DMS 273 treated with DMSO at 0.1 percent for 48 hours (cell line): ENCODE results near the gene KHDRBS2.

ENCODE experiments used
- DNase-seq: peaks from one replicate; lab custom pipeline; 2025; lab: John Stamatoyannopoulos, UW

Gene KHDRBS2

DNA sequence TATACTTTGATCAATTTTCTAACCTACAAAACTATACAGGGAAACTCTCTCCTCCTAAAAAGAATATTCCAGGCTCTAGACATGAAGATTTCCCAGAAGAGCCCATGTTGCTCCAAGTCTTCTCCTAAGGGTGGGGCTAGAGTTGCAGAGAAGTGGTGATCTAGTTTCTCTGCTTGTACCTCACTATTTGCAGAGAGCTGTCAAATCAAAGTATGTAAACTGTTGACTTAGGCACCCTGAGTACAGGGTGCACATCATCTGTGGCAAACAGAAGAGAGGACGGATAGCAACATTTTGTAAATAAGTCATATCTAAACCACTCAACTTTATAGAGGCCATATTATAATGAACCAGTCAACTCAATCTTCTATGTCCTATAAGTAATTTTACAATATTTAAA lies 250.1 kb downstream of the KHDRBS2 start:
- no peak for DNase-seq

DNA sequence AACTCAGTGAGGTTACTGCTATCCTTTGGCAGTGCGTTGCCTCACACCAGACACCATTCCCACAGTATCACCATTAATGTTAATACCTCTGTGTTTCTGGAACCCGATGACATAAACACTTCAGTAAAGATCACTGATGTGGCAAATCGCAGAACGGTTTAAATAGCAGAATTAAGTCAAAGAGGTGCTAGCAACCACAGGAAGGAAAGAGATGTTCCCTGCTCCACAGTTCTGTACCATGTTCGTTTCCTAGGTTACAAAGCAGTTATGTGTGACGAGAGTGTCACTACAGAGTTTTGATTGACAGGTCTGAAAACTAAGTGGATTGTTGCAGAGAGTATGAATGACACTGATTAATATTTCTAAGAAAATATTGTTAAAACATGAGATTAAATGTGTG lies 272.3 kb downstream of the KHDRBS2 start:
- DNase-seq: no peak

DNA sequence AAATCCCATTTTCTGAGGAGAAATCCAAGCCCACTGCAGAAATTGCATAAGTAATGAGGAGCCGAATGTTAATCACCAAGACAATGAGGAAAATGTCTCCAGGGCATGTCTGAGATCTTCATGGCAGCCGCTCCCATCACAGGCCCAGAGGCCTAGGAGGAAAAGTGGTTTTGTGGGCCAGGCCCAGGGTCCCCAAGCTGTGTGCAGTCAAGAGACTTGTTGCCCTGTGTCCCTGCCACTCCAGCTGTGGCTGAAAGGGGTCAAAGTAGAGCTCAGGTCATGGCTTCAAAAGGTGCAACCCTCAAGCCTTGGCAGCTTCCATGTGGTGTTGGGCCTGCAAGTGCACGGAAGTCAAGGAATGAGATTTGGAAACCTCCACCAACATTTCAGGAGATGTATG lies 276.6 kb downstream of the KHDRBS2 start:
- DNase-seq: no peak

DNA sequence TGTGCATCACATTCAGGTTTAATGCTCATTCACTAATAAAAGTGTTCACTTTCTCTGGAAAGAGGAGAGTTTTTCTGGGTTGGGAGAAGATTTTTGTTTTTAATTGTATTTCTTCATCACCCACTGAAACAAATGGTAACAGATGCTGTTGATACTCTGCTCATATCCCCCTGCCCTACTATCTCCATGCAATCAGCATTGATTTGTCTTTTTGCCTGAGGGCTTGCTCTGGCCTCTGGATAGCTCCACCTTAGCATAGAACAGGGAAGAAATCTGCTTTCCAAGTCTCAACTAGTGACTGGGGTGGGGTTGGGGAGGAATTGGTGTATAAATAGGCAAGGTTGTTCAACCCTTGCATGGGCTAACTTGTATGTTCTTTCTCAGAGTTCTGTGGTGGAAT lies 296.4 kb downstream of the KHDRBS2 start:
- DNase-seq: no peak

DNA sequence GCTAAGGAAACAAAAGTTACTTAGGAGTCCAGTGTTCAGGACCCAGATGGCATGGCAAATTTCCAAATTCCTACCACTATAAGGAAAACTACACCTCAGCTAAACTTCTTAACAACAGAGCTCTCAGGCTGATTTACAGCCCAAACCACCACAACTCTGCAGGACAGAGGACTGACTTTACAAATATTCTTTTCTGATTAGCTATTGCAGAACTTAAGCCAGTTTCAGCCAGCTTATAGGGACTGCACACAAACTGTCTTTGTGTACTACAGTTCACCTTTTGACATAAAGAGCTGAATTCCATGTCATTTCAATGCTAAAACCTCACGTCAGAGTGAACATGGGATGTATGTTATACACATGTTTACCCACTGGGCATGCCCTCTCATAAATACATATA lies 305.4 kb downstream of the KHDRBS2 start:
- peak; percentile 3 for DNase-seq

DNA sequence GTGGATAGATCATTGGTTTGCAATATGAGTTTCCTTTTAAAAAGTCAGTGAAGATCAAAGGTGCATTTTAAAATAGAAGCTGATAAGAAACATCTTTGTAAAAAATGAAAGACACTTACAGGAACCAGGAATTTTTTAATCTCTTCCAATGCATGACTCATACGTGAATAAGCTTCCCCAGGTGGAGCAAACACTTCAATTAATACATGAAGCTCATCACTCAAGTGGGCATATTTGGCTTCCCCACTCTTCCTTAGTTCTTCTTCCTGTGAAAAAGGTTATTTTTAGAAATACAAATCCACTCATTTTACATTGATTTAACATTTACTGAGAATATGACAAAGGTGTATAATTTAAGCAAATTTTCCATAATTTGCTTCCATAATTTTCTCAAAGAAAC lies 308.1 kb downstream of the KHDRBS2 start:
- no peak for DNase-seq

DNA sequence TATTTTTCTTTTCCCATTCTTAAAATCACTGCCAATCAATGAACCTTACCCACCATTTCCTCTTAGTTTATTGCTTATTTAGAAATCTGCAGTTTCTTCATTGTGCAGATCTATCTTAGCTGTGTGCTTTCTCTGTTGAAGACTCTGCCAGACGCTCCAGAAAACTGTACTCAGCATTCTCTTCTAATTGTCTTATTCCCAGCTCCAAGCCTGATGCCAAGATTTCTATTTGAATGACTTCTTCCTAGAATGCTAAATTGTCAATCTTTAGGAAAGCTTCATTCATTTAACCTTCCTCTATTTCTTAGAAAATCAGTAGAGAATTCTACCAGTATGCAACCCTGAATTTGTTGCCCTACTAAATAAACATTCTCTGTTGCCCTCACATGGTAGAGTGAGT lies 308.9 kb downstream of the KHDRBS2 start:
- no peak for DNase-seq

DNA sequence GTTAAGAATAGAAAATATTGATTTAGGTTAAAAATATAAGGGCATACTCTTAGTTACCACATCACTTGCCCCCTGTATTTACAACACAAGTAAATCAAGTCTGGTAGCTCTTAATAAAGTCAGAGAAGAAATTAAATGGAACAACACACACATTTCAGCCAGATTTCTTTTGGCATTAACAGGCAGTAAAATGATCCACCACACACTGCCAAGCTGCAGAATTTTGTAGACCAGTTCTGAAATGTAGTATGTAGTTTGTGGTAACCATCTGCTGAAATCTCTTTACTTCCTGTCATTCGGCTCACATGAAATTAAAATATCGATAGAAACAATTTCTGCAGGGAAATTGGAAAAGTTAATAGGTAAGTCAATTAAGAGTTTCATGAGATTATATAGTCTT lies 326.8 kb downstream of the KHDRBS2 start:
- no peak for DNase-seq

DNA sequence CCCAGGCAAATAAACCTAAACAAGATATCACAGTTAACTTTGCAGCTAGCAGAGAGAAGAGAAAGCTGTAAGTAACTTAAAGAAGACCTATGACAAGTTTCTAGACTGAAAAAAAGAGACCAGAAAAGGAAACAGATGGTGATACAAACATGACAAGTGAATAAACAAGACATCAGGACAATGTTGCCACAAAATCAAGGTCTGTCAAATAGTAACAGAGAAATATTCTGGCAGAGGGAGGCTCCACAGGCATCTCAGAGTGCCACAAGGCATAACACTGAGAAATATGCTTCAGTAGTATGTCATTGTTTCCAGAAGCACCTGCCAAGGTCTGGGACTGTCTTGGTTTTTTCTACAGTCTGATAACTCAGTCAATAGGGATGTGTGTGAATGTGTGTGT lies 332.2 kb downstream of the KHDRBS2 start:
- no peak for DNase-seq

DNA sequence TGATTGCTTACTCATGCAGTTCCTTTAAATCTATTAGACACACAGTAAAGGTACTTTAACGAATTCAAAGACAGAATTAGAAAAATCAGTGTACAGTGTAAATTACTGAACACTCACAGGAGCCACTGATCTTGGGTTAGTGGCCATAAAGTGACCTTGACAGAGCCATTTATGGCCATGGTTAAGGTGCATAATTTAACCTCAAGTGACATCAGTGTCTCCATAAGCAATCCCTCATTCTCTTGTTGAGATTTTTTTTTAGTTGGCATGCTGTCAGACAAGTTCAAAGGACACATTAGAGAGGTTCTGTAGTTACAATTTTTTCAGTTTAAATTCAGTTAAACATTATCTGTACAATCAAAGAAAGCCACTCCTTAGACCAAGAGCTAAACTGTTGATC lies 334.4 kb downstream of the KHDRBS2 start:
- DNase-seq: no peak

DNA sequence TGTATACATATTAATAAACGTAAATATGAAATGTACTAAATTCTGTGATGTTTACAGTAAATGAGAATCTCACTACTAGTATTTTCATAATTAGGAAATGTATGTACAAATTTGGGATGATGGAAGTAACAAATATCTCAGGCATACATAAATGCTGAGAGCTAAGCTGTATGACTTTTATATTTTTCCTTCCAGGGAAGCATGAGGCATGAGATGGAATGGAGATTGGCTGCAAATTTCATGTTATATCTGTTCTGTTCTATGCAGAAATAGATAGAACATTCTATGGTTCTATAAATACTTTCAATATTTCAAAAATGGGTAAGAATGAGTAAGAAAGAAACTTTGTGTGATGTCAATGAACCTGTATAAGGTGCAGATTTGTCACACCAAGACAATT lies 335.2 kb downstream of the KHDRBS2 start:
- no peak for DNase-seq

DNA sequence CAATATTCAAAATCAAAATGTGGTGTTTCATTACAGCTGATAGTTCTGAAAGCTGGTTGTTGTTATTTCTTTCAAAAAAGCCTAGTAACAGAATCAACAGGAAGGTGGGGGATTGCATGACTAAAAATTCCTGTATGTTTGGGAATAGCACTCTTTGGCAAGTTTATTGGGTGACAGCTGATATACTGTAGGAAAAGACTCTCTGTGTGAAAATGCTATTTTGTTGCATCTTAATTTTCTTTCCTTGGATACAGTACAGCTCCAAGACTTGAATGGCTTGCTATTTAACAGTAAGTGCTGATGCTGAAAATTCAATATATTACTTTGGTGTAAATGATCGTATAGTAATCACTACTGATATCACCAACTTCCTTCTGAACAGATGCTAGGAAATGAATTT lies 336.1 kb downstream of the KHDRBS2 start:
- no peak for DNase-seq

DNA sequence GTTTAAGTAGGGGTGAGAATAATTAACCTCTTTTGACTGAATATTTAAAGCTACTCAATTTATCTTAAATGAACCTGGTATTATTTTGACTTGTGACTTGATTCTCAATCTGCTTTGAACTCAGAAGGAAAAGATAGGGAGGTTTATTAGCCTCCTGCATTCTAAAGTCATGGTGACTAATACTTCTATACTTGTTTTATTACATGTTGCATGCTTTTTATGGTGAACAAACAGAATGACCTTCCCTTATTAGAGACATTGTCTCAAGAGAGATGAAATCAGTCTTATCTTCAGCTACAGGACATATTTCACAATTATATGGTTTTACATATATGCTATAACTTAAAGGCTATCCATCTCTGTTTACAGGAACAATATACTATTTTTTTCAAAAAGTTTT lies 336.9 kb downstream of the KHDRBS2 start:
- DNase-seq: no peak

DNA sequence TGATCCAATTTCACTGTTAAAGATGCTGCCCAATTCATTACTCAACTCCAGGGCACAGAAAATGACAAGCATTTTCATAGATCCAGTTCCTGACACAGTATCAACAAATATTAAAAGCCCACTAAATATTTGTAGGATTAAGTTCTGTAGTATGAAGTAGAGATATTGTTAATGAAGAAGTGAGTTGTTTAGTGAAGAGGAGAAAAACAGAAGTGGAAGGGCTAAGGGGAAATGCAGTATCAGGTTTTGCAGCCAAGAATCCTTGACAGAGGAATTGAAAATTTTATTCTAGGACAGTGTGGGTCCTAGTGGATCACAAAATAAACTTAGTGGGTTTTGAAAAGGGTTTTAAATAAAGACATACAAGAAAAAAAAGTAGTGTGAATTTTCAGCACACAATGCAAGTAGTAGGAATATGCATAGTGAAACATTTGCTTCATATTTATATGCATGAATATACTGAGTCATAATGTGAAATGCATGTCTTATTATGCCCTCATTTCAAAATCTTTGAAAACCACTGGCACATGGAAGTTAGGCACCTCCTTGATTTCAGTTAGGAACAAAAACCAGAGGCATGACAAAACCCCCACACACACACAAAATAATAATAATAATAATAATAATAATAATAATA lies 338.6 kb downstream of the KHDRBS2 start:
- DNase-seq: no peak

DNA sequence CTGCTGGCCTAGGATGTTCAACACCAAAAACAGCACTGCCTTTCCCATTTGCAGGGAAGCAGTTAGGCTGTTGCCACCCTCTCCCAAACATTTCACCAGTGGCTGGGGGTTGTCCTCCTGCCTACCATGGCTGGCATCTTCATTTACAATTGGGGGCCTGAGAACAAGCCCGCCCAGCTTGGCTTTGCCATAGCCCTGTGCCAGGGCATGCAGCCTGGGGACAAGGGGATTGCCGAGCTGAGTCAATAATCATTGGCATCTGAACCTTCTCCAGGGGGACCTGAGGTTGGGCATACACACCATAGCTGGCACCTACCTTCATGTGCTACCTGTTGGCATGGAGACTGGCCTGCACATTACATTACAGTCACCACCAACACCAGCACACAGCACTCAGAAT lies 345.1 kb downstream of the KHDRBS2 start:
- DNase-seq: no peak

DNA sequence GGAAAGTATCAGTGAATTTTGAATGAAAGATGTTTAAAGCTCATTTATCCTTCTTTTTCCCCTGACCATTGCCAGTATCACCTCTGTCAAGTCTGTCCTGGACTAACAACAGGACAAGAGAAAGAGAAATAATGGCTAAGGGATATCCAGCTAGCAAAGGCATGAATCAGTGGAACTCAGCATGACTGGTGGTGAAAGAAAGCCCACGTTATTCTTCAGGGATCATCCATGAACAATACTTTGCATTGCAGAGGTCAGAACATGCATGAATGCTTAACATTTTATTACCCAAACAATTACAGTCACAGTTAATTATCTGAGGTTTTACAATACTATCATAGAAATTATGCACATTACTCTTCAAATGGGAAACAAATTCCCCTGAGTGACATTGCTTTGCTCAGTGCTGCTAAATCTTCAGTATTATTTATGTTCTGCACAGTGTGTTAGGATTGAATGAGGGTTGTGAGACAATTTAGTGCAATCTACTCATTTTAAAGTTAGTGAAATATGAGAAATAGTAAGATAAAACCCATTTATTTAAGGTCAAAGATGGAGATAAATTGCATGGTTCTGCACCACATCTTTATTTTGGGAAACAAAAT lies 350.7 kb downstream of the KHDRBS2 start:
- no peak for DNase-seq

DNA sequence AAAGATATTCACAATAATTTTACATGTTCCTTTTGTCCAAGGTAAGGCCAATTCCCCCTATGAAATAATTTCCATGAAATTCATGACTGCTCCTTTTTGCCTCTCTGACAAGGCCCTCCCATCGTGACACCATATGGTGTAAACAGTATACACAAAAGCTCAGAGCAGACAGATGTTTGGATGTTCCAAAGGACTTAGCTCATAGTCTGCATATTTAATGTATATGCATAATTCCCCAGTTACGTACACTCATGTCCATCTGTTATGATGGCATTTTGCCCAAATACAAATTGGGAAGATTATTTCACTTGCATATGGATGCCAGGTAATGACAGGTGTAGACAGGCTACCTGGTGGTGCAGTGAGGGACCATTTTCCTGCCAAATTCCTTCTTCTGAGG lies 376.5 kb downstream of the KHDRBS2 start:
- DNase-seq: peak; percentile 76

DNA sequence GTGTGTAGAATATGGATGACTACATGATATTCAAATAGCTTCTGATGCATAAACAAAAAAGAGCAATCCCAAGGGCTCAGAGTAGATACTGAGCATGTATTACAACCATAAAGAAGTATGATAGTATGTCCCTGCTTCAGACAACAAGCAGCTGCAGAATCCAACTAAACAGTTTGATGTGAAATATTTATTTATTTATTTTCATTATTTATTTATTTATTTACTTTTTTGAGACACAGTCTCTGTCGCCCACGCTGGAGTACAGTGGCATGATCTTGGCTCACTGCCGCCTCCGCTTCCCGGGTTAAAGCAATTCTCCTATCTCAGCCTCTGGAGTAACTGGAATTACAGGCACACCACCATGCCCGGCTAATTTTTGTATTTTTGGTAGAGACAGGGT lies 384.3 kb downstream of the KHDRBS2 start:
- no peak for DNase-seq

DNA sequence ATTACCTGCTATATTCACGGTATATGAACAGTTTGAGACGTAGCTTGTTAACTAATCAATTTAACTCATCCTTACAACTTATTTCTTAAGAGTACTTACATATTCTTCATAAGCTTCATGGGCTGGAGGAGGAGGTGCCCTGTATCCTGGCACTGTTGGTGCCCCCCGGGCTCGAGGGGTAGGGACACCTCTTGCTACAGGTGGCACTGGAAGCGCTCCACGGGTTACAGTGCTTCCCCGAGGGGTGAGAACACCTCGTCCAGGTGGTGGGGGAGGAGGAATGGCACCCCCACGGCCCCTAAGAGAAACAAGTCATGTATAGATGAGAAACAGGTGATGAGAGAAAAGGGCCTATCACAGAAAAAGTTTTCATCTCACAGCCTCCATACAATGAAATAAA lies 391.5 kb downstream of the KHDRBS2 start:
- DNase-seq: no peak

DNA sequence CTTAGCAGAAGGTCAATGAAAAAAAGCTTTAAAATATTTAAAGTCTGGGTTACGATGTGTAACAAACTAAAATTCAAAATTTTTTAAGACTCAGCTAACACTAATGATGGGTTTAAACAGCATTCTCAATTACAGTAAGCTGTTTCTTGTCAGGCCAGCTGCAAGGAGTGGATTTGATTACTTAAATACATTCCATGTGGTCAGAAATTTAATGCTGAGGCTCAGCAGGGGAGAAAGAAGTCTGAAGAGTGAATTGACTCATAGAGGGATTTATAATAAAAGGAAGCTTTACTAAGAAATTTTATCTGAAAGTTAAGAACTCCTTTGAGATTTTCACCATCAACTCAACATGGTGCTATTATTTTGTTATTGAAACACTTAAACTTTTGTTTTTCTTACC lies 398.6 kb downstream of the KHDRBS2 start:
- DNase-seq: peak; percentile 48

DNA sequence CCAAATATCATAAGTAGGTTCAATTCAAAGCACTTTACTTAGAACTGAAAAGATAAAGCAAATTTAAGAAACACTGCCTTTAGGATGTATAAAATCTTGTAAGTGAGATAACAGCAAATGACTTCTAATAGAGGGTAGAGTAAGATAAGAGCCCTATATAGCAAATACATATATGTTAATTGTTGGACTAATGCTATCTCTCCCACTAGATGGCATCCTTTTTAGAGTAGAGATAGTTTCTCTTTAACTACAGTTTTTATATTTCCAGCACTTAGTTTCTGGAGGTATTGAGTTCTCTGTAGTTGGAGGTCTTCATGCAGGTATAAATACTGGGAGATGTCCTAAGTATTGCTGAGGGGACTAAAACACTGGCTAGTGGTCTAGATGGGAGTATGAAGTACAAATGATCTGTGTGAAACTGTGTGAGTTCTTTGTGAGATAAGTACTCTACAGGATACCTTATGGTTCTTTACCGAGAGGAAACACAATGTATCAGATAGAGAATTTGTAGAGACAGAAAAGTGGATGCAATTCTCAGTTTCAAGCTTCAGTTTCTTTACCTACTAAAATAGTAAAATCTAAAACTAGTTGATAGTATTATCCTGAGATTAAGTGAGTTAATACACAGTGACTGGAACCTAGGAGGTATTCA lies 399.3 kb downstream of the KHDRBS2 start:
- peak; percentile 42 for DNase-seq

DNA sequence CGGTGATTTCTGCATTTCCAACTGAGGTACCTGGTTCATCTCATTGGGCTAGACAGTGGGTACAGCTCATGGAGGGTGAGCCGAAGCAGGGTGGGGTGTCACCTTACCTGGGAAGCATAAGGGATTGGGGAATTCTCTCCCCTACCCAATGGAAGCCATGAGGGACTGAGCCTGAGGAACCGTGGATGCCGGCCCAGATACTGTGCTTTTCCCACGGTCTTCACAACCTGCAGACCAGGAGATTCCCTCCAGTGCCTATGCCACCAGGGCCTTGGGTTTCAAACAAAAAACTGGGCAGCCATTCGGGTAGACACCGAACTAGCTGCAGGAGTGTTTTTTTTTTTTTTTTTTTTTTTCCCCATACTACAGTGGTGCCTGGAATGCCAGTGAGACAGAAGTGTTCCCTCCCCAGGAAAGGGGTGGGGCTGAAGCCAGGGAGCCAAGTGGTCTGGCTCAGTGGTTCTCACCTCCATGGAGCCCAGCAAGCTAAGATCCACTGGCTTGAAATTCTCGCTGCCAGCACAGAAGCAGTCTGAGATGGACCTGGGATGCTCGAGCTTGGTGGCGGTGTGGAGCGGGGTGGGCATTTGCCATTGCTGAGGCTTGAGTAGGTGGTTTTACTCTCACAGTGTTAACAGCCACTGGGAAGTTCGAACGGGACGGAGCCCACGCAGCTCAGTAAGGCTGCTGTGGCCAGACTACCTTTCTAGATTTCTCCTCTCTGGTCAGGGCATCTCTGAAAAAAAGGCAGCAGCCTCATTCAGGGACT lies 416.2 kb downstream of the KHDRBS2 start:
- no peak for DNase-seq

DNA sequence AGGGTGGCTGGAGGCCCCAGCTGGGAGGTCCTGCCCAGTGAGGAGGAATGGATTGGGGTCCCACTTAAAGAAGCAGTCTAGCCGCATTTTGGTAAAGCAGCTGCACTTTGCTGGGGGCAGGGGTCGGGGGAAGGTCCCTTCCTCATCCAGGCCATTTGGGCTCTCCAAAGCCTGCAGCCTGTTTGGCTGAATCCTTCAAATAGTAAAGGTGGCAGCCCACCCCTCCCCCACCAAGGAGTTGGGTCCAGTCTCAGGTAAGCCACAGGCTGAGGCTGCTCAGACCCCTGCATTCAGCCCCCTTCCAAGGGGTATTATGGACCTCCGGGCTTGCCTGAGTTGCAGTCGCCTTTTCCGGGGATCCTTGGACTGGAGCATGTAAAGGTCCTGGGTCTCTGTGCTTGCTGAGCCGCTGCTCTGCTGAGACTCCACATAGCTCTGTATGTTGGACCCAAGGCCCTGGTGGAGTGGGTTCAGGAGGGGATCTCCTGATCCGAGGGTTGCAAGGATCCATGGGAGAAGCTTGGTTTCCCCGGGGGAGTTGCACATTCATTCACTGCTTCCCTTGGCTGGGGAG lies 417.4 kb downstream of the KHDRBS2 start:
- no peak for DNase-seq
